Neural cell (in vitro differentiated cells): ENCODE results near the gene ECM1. TPM values are rescaled to one million over a fixed set of nuclear protein-coding genes. Genes with fewer than 3 reads are reported as not detected.

Experiments
- H2AFZ ChIP-seq: fragments of 200-600, 300-800 bp; sonication (generic), shearing (Covaris generic); 2 replicates; pipeline ENCODE4 v1.6.0; 2014; ENCODE audit warnings: low read depth, mild to moderate bottlenecking, antibody characterized with exemption, low read length, moderate library complexity
- H3F3A ChIP-seq: fragments of 200-600 bp; shearing (Covaris generic); 2 replicates; pipeline ENCODE4 v1.6.1; 2016; ENCODE audit warnings: mild to moderate bottlenecking, moderate library complexity, mixed read lengths, antibody characterized with exemption, low read length; ENCODE audit not compliant: insufficient read depth, poor library complexity, severe bottlenecking
- H3K27ac ChIP-seq: fragments of 200-600, 300-800 bp; sonication (generic), shearing (Covaris generic); 2 replicates; pipeline ENCODE4 v1.5.1; 2014; ENCODE audit warnings: mild to moderate bottlenecking, low read length, moderate library complexity
- H3K27me3 ChIP-seq: fragments of 300-800, 200-600 bp; sonication (generic), shearing (Covaris generic); 2 replicates; pipeline ENCODE4 v1.6.0; 2014; ENCODE audit warnings: mild to moderate bottlenecking, low read depth, low read length, moderate library complexity; ENCODE audit not compliant: insufficient read depth
- H3K36me3 ChIP-seq: fragments of 300-800, 200-600 bp; sonication (generic), shearing (Covaris generic); 2 replicates; pipeline ENCODE4 v1.5.1; 2014; ENCODE audit warnings: mild to moderate bottlenecking, antibody characterized with exemption, low read length, moderate library complexity; ENCODE audit not compliant: insufficient read depth
- H3K4me2 ChIP-seq: fragments of 300-800, 200-600 bp; sonication (generic), shearing (Covaris generic); 2 replicates; pipeline ENCODE4 v1.6.0; 2014; ENCODE audit warnings: mild to moderate bottlenecking, low read length
- H3K4me3 ChIP-seq: fragments of 300-800, 200-600 bp; sonication (generic), shearing (Covaris generic); 2 replicates; pipeline ENCODE4 v1.5.1; 2014; ENCODE audit warnings: mild to moderate bottlenecking, low read length, moderate library complexity
- H3K79me2 ChIP-seq: fragments of 200-600 bp; shearing (Covaris generic); replicated peaks from 2 replicates; pipeline ENCODE4 v1.6.0; 2014; ENCODE audit warnings: mild to moderate bottlenecking, low read length, moderate library complexity; ENCODE audit not compliant: insufficient read depth
- H3K9ac ChIP-seq: fragments of 300-800, 200-600 bp; sonication (generic), shearing (Covaris generic); 2 replicates; pipeline ENCODE4 v1.6.1; 2016; ENCODE audit warnings: mild to moderate bottlenecking, low read length, mixed read lengths
- H3K9me2 ChIP-seq: fragments of 200-600 bp; shearing (Covaris generic); 2 replicates; pipeline ENCODE4 v1.6.1; 2016; ENCODE audit warnings: mild to moderate bottlenecking, low read length, mixed read lengths; ENCODE audit not compliant: insufficient read depth
- H3K9me3 ChIP-seq: fragments of 200-600, 300-800 bp; sonication (generic), shearing (Covaris generic); 2 replicates; pipeline ENCODE4 v1.6.1; 2016; ENCODE audit warnings: mild to moderate bottlenecking, mixed run types, low read length, moderate library complexity, mixed read lengths
- H4K20me1 ChIP-seq: fragments of 200-600 bp; shearing (Covaris generic); 2 replicates; pipeline ENCODE4 v1.6.1; 2016; ENCODE audit warnings: mild to moderate bottlenecking, mixed run types; ENCODE audit not compliant: insufficient read depth
- CTCF ChIP-seq: fragments of 450-650 bp; IDR thresholded peaks from 2 replicates; pipeline ENCODE4 v1.5.1; 2014; ENCODE audit warnings: antibody characterized with exemption, mild to moderate bottlenecking, moderate library complexity; ENCODE audit not compliant: poor library complexity, severe bottlenecking
- EP300 ChIP-seq: fragments of 450-650 bp; conservative IDR thresholded peaks from 2 replicates; pipeline ENCODE4 v1.6.1; 2014; ENCODE audit warnings: antibody characterized with exemption, mild to moderate bottlenecking, moderate library complexity; ENCODE audit not compliant: poor library complexity, severe bottlenecking
- EZH2 ChIP-seq: fragments of 200-600, 300-800 bp; shearing (Covaris generic), sonication (generic); IDR thresholded peaks from 2 replicates; pipeline ENCODE4 v1.6.1; 2014; ENCODE audit warnings: antibody characterized with exemption, low read length, borderline replicate concordance, mild to moderate bottlenecking; ENCODE audit not compliant: insufficient read depth, poor library complexity, severe bottlenecking
- MXI1 ChIP-seq: fragments of 450-650 bp; conservative IDR thresholded peaks from 2 replicates; pipeline ENCODE4 v1.6.1; 2014; ENCODE audit warnings: antibody characterized with exemption, mild to moderate bottlenecking; ENCODE audit not compliant: poor library complexity, severe bottlenecking
- POLR2AphosphoS5 ChIP-seq: IDR thresholded peaks from 2 replicates; pipeline ENCODE4 v1.6.1; 2012
- RAD21 ChIP-seq: fragments of 450-650 bp; conservative IDR thresholded peaks from 2 replicates; pipeline ENCODE4 v1.6.1; 2014; ENCODE audit warnings: antibody characterized with exemption, mild to moderate bottlenecking, moderate library complexity
- REST ChIP-seq: IDR thresholded peaks from 2 replicates; pipeline ENCODE4 v1.6.1; 2012; ENCODE audit warnings: borderline replicate concordance
- SMC3 ChIP-seq: fragments of 450-650 bp; conservative IDR thresholded peaks from 2 replicates; pipeline ENCODE4 v1.6.1; 2014; ENCODE audit warnings: antibody characterized with exemption, mild to moderate bottlenecking, moderate library complexity; ENCODE audit not compliant: poor library complexity
- TAF1 ChIP-seq: IDR thresholded peaks from 2 replicates; pipeline ENCODE4 v1.6.1; 2012; ENCODE audit warnings: low read depth
- polyA plus RNA-seq: library from polyadenylated mRNA; depleted of rRNA; stranded (reverse); fragments of >200 nt; gene quantifications from 2 replicates; pipeline ENCODE4 v1.2.3, GENCODE V29; 2014

Gene ECM1
- polyA plus RNA-seq, 1 donor from 2014 or later: 2.3 TPM

- Histone ChIP-seq H2AFZ (no peak overlapping the region), H3K27me3 (no peaks in the 10 kb centered on the region), H3K9me3 (no peaks in the 10 kb centered on the region), H4K20me1 (no peaks in the 10 kb centered on the region), H3K4me3 (no peak overlapping the region), H3K79me2 (no peaks in the 10 kb centered on the region), H3K4me2 (no peak overlapping the region), H3K36me3 (peaks cover 4% of the 10 kb centered on the region), H3F3A (no peaks in the 10 kb centered on the region), H3K9me2 (no peaks in the 10 kb centered on the region), H3K27ac (no peak overlapping the region), H3K9ac (no peak overlapping the region)
- TF ChIP-seq RAD21 (no peak), EP300 (no peak), MXI1 (no peak)
These were observed 31.2 kb upstream of the ECM1 start for GRCh38 chr1:150476754-150477153.

GRCh38 chr1:150477320-150477719 lies 30.6 kb upstream of the ECM1 start:
- peaks cover 4% of the 10 kb centered on the region for H3K36me3 ChIP-seq

More at GRCh38 chr1:150477320-150477719, 30.6 kb upstream of the ECM1 start:
- Histone ChIP-seq H3K9ac (no peak overlapping the region), H3K4me2 (no peak overlapping the region), H2AFZ (no peak overlapping the region), H3K27me3 (no peaks in the 10 kb centered on the region), H3K9me2 (no peaks in the 10 kb centered on the region), H4K20me1 (no peaks in the 10 kb centered on the region), H3K9me3 (no peaks in the 10 kb centered on the region), H3K4me3 (no peak overlapping the region), H3K79me2 (no peaks in the 10 kb centered on the region), H3K27ac (no peak overlapping the region), H3F3A (no peaks in the 10 kb centered on the region)
- TF ChIP-seq REST (no peak), EZH2 (no peak), SMC3 (no peak), MXI1 (no peak), RAD21 (no peak), TAF1 (no peak), POLR2AphosphoS5 (no peak), EP300 (no peak), CTCF (no peak)
